Limb (tissue), 2 donors: ENCODE results near the gene NELFA.
"Not testable (repeated sequence)": the region's sequence is repeated elsewhere in the genome, so short reads cannot be mapped to it uniquely, and the experiment has no call there.

ENCODE experiments used
- DNase-seq, 2 donors: peaks; one replicate each; pipeline ENCODE4 v3.0.0-alpha.2; 2016; ENCODE audit errors: extremely low spot score in 2 of 2

Gene NELFA

DNA sequence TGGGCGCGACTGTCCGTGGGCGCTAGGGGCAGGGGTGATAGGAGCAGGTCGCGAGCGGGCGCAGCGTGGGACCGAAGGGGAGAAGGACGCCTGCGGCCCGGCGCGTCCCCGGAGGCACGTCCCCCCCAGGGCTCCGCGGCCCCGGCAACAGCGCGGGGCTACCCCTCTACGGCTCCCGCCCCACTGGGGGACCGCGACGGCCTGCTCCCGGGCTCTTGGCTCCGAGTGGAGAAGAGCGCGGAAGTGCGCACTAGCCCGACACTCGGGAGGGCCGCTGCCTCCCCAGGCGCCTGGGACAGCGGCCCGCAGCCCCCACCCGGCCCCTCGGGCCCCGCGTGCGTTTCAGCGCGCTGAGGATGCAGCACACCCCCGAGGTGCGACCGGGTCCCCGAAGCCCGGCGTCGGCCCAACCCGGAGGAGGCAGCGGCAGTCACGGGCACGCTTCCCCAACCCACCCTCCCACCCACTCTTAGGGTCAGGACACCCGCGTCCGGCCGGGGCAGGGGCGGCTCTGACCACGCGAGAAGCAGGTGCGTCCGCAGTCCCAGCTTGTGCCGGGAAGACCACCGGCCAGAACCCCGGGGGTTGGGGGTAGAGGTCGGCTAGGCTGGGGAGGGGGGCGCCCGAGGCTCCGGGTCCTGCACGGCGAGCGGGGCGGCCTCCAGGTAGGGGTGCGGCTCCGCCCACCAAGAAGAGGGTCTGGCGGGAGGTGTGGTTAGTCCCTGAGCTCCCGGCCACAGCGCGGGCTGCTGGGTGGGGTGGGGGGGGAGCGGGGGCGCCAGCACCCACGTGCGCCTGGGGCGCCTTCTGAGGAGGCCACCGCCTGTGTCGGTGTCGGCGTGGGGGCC is 31.8 kb upstream of the NELFA start:
- DNase-seq: no peak

DNA sequence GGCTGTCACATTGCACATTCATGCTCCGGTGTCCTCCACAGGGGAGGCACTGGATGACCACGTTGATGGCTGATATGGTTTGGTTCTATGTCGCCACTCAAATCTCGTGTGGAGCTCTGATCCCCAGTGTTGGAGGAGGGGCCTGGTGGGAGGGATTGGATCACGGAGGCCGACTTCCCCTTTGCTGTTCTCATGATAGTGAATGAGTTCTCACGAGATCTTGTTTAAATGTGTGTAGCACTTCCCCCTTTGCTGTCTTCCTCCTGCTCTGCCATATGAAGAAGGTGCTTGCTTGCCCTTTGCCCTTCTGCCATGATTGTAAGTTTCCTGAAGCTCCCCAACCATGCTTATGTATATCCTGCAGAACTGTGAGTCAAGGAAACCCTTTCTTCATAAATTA is 28.1 kb upstream of the NELFA start:
- no peak for DNase-seq

DNA sequence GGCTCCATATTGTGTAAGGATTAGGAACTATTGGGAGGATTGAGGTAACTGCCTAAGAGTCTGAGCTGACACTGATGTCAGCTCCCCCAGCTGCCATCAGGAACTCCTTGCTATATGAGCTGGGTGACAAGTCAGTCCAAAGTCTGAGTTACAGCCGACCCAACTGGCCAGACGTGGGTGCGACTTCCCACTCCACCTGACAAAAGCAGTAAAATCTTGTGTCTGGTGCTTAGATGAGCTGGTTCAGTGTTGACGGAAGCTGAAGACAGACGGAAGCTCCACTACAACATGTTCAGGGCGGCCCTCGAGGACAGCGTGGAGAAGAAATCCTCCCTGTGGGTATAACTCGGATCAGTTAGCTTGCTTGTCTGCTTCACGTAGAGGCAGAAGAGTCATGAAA is 27.6 kb upstream of the NELFA start:
- DNase-seq: no peak

DNA sequence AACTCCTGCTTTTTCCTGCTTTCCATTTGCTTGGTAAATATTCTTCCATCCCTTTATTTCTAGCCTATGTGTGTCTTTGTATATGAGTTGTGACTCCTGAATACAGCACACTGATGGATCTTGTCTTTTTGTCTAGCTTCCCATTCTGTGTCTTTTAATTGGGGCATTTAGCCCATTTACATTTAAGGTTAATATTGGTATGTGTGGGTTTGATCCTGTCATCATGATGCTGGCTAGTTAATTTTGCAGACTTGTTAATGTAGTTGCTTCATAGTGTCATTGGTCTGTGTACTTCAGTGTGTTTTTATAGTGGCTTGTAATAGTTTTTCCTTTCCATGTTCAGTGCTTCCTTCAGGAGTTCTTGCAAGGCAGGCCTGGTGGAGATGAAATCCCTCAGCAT is 22.4 kb upstream of the NELFA start:
- not testable (repeated sequence) for DNase-seq

- DNase-seq: not testable (repeated sequence)
These were observed 18.3 kb upstream of the NELFA start for GRCh38 chr4:2027120-2027519.

- no peak for DNase-seq
These were observed 17.0 kb upstream of the NELFA start for GRCh38 chr4:2025817-2026216.

- no peak for DNase-seq
These were observed 15.9 kb upstream of the NELFA start for GRCh38 chr4:2024683-2025082.

GRCh38 chr4:2021358-2022018 is 12.7 kb upstream of the NELFA start:
- not testable (repeated sequence) for DNase-seq

- DNase-seq: no peak
These were observed 6.2 kb upstream of the NELFA start for GRCh38 chr4:2015008-2015407.

DNA sequence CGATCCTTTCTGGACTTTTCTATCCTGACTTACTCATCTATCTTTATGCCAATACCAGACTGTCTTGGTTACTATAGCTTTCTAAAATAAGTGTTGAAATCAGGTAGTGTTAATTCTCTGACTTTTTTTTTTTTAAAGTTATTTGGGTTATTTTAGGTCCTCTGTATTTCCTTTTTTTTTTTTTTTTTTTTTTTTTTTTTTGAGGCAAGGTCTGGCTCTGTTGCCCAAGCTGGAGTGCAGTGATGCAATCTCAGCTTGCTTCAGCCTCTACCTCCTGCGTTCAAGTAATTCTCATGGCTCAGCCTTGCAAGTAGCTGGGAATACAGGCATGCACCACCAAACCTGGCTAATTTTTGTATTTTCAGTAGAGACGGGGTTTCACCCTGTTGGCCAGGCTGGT is 2.8 kb upstream of the NELFA start:
- DNase-seq: no peak

DNA sequence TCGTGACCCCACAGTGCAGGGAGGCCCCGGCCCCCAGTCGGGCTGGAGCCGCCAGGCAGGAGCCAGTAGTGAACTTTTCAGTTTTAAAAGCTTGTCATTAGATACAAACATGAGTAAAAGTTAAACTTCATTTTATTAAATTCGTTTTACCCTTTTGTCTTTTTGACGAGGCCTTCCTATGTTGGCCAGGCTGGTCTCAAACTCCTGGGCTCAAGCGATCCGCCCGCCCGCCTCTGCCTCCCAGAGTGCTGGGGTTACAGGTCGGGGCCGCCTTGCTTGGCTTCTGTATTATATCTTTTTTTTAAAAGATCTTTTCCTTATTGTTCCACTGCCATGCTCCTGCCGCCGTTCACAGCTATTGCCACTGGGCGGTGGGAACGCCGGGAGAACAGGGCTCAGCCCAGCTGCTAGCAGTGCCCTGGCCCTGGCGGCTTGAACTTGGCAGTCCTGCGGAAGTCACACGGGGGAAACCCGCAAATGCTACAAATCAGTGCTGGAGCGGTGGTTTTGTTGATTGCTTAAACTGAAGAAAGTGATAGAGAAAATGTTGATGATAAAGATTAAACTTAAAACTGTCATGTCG is 968 bp upstream of the NELFA start:
- DNase-seq: peak; percentile 15 to 56

DNA sequence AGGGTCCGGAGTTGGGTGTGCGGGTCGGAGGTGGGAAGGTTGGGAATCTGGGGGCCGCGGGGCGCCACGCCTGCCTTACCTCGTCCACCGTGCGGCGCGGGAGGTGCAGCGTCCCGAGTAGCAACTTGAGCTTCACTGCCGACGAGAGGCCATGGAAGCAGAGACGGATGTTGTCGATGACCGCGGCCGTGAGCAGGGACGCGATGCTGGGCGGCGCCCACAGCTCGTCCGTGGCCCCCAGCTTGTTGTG is 178 bp downstream of the NELFA start:
- no peak for DNase-seq

GRCh38 chr4:2007804-2008670 is 737 bp downstream of the NELFA start:
- DNase-seq: peak in 1 of 2 donors; percentile 48

- no peak for DNase-seq
These were observed 1.7 kb downstream of the NELFA start for GRCh38 chr4:2006956-2007653.

GRCh38 chr4:2006367-2006766 is 2.4 kb downstream of the NELFA start:
- DNase-seq: no peak

DNA sequence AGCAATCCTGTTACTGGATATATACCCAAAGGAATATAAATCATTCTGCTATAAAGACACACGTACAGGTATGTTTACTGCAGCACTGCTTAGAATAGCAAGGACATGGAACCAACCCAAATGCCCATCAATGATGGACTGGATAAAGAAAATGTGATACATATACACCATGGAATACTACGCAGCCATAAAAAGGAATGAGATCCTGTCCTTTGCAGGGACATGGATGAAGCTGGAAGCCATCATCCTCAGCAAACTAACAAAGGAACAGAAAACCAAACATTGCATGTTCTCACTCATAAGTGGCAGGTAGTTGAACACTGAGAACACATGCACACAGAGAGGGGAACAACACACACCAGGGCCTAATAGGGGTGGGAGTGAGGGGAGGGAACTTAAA is 5.4 kb downstream of the NELFA start:
- not testable (repeated sequence) for DNase-seq

GRCh38 chr4:1999308-1999707 is 9.5 kb downstream of the NELFA start:
- not testable (repeated sequence) for DNase-seq

DNA sequence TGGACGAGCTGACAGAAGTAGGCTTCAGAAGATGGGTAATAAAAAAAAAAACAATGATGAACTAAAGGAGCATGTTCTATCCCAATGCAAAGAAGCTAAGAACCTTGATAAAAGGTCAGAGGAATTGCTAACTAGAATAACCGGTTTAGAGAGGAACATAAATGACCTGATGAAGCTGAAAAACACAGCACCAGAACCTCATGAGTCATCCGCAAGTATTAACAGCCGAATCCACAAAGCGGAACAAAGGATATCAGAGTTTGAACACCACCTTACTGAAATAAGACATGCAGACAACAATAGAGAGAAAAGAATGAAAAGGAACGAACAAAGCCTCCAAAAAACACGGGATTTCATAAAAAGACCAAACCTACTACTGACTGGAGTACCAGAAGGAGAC is 10.5 kb downstream of the NELFA start:
- DNase-seq: no peak

GRCh38 chr4:1997712-1998111 is 11.1 kb downstream of the NELFA start:
- DNase-seq: no peak

DNA sequence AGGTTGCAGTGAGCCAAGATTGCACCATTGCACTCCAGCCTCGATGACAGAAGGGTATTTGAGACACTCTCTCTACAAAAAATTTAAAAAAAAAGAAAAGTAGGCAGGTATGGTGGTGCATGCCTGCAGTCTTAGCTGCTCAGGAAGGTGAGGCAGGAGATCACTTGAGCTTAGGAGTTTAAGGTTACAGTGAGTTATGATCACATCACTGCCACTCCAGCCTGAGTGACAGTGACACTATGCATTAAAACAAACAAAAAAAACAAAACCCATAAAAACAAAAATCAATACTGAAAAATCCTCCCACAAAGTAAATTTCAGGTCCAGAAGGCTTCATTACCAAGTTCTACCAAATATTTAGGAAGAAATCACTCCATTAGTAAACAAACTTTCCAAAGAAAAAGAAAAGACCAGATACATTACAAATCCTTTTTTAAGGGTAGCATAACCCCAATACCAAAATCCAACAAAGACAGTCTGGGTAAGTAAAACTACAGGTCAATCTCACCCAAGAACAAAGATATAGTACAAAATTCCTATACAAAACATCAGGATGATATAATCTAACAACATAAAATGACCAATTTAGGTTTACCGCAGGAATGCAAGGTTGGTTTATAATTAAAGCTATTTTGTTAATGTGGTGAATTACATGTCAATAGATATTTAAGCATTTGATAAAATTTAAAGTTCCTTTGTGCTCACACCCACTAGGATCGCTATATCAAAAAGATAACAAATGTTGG is 11.7 kb downstream of the NELFA start:
- no peak for DNase-seq

DNA sequence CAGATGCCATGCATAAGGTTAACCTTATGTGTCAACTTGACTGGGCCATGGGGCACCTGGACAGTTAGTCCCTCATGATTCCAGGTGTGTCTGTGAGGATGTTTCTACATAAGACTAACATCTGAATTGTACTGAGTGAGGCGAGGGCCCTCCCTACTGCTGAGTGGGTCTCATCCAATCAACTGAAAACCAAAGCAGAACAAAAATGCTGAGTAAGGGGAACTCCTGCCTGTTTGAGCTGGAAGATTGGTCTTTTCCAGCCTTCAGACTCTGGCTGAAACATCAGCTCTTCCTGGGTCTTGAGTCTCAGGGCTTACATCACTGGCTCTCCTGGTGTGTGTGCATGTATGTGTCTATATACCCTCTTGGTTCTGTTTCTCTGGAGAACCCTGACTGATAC is 13.8 kb downstream of the NELFA start:
- no peak for DNase-seq
